HEK293 (cell line): Measurements from ENCODE around the gene CNTLN.

Experiments used
- CTCF ChIA-PET: fragments of 350-600 bp; formaldehyde crosslinking; extraction: SDS; loops from one replicate; lab custom pipeline; 2021; ENCODE audit warnings: antibody characterized with exemption; lab: Yijun Ruan, JAX
- POLR2A ChIA-PET: fragments of 300-600 bp; formaldehyde crosslinking; extraction: SDS; loops from one replicate; lab custom pipeline; 2020; ENCODE audit warnings: antibody characterized with exemption, inconsistent platforms; lab: Yijun Ruan, JAX
- H3K27ac ChIP-seq: fragments of 200-500 bp; sonication (Bioruptor generic); 2 replicates; pipeline ENCODE4 v1.5.1; 2014; ENCODE audit warnings: low read depth, low read length, control low read depth, inconsistent platforms; ENCODE audit errors: extremely low read depth
- H3K36me3 ChIP-seq, 2 experiments: fragments of 200-500 bp in 1 of 2; sonication (Bioruptor generic) in 1 of 2; 1 replicate in 1 of 2; 2 replicates in 1 of 2; pipeline ENCODE4 v1.5.1; 2014 to 2017; ENCODE audit warnings: inconsistent platforms in 2 of 2, low read length in 2 of 2; ENCODE audit not compliant: control insufficient read depth in 2 of 2, insufficient read depth in 1 of 2
- H3K4me1 ChIP-seq: fragments of 200-500 bp; sonication (Bioruptor generic); 2 replicates; pipeline ENCODE4 v1.5.1; 2014; ENCODE audit warnings: mild to moderate bottlenecking, low read length, inconsistent platforms; ENCODE audit not compliant: control insufficient read depth, insufficient read depth
- H3K4me3 ChIP-seq: 2 replicates; pipeline ENCODE4 v1.5.1; 2011; ENCODE audit warnings: low read depth, mild to moderate bottlenecking, control low read depth, low read length, moderate library complexity
- H3K9me3 ChIP-seq: fragments of 200-500 bp; sonication (Bioruptor generic); 2 replicates; pipeline ENCODE4 v1.5.1; 2014; ENCODE audit warnings: low read depth, low read length, inconsistent platforms; ENCODE audit not compliant: control insufficient read depth, insufficient read depth
- BCL11B ChIP-seq: fragments of 450-650 bp; formaldehyde crosslinking; IDR thresholded peaks from 2 replicates; pipeline ENCODE4 v1.5.1; 2016; ENCODE audit warnings: low read depth, missing biosample characterization, missing genetic modification characterization
- GLIS2 ChIP-seq: fragments of 450-650 bp; formaldehyde crosslinking; IDR thresholded peaks from 2 replicates; pipeline ENCODE4 v1.5.1; 2016; ENCODE audit warnings: missing biosample characterization, missing genetic modification characterization
- SALL2 ChIP-seq: fragments of 450-650 bp; formaldehyde crosslinking; IDR thresholded peaks from 2 replicates; pipeline ENCODE4 v1.5.0; 2017; ENCODE audit warnings: missing biosample characterization, mild to moderate bottlenecking, missing genetic modification characterization, borderline replicate concordance
- SP2 ChIP-seq: fragments of 450-650 bp; formaldehyde crosslinking; IDR thresholded peaks from 2 replicates; pipeline ENCODE4 v1.5.1; 2016; ENCODE audit warnings: missing biosample characterization, missing genetic modification characterization
- ZBTB8A ChIP-seq: fragments of 450-650 bp; formaldehyde crosslinking; IDR thresholded peaks from 2 replicates; pipeline ENCODE4 v1.5.1; 2016; ENCODE audit warnings: missing biosample characterization, missing genetic modification characterization
- ZNF19 ChIP-seq: fragments of 450-650 bp; formaldehyde crosslinking; IDR thresholded peaks from 2 replicates; pipeline ENCODE4; 2016; ENCODE audit warnings: missing biosample characterization, missing genetic modification characterization, low read depth
- ZNF223 ChIP-seq: fragments of 450-650 bp; formaldehyde crosslinking; IDR thresholded peaks from 2 replicates; pipeline ENCODE4 v1.5.1; 2016; ENCODE audit warnings: missing biosample characterization, missing genetic modification characterization
- ZNF366 ChIP-seq: fragments of 450-650 bp; formaldehyde crosslinking; conservative IDR thresholded peaks from 2 replicates; pipeline ENCODE4 v1.5.1; 2016; ENCODE audit warnings: missing biosample characterization, missing genetic modification characterization
- ZNF423 ChIP-seq: fragments of 450-650 bp; formaldehyde crosslinking; IDR thresholded peaks from 2 replicates; pipeline ENCODE4 v1.5.1; 2016; ENCODE audit warnings: missing biosample characterization, missing genetic modification characterization
- ZNF510 ChIP-seq: fragments of 450-650 bp; formaldehyde crosslinking; IDR thresholded peaks from 2 replicates; pipeline ENCODE4 v1.5.1; 2018; ENCODE audit warnings: mild to moderate bottlenecking, missing genetic modification characterization, missing biosample characterization; ENCODE audit not compliant: insufficient replicate concordance
- ZNF776 ChIP-seq: fragments of 450-650 bp; formaldehyde crosslinking; IDR thresholded peaks from 2 replicates; pipeline ENCODE4 v1.5.0; 2017; ENCODE audit warnings: missing biosample characterization, missing genetic modification characterization, borderline replicate concordance
- ZSCAN23 ChIP-seq: fragments of 450-650 bp; formaldehyde crosslinking; IDR thresholded peaks from 2 replicates; pipeline ENCODE4 v1.5.1; 2016; ENCODE audit warnings: missing biosample characterization, missing genetic modification characterization
- TF ChIP-seq, protein P1 (sequence below): fragments of 450-650 bp; formaldehyde crosslinking; conservative IDR thresholded peaks from 2 replicates; pipeline ENCODE4 v1.5.1; 2016; ENCODE audit warnings: low read depth, missing biosample characterization, missing genetic modification characterization
- TF ChIP-seq, protein P2 (sequence below): fragments of 450-650 bp; formaldehyde crosslinking; IDR thresholded peaks from 2 replicates; pipeline ENCODE4 v1.5.1; 2016; ENCODE audit warnings: missing biosample characterization, missing genetic modification characterization
- TF ChIP-seq, protein P3 (sequence below): fragments of 450-650 bp; formaldehyde crosslinking; IDR thresholded peaks from 2 replicates; pipeline ENCODE4 v1.5.1; 2017; ENCODE audit warnings: missing biosample characterization, missing genetic modification characterization
- TF ChIP-seq, protein P4 (sequence below): fragments of 450-650 bp; formaldehyde crosslinking; IDR thresholded peaks from 2 replicates; pipeline ENCODE4 v1.5.1; 2016; ENCODE audit warnings: missing biosample characterization, missing genetic modification characterization

Gene CNTLN

DNA sequence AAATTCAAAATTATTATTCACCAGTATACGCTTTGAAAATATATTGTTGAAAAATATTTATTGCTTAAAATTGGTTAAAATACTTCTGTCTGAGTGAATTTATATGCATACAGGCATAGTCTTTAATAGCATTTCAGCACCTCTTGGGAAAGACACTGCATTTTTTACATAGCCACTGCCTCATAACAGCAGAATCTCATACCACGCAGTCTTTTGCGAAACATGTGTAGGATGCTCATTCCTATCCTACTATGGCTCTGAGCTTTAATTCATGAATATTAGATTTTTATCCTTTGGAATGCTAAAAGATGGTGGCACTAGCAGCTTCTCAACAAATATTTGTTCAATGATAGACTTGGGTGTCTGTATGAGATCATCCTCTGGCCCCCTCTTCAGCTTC lies 350.1 kb downstream of the CNTLN start:
- H3K4me1 ChIP-seq = no peaks in the 10 kb centered on the region
- CTCF ChIA-PET = interaction anchor here (1.2 to 1.9 kb wide), 3 partner anchors 19 to 422 kb away, joined by 3 to 5 read pairs (median 4); no protein-coding TSS in a partner anchor
- TF ChIP-seq ZNF423 (tag by site-specific recombination) (no peak), ZNF19 (tag by site-specific recombination) (no peak), BCL11B (tag by site-specific recombination) (no peak), GLIS2 (tag by site-specific recombination) (no peak), SP2 (no peak), ZNF510 (tag by site-specific recombination) (no peak), ZSCAN23 (no peak), SALL2 (no peak), ZNF366 (tag by site-specific recombination) (no peak)
- TF ChIP-seq, protein P1, sequence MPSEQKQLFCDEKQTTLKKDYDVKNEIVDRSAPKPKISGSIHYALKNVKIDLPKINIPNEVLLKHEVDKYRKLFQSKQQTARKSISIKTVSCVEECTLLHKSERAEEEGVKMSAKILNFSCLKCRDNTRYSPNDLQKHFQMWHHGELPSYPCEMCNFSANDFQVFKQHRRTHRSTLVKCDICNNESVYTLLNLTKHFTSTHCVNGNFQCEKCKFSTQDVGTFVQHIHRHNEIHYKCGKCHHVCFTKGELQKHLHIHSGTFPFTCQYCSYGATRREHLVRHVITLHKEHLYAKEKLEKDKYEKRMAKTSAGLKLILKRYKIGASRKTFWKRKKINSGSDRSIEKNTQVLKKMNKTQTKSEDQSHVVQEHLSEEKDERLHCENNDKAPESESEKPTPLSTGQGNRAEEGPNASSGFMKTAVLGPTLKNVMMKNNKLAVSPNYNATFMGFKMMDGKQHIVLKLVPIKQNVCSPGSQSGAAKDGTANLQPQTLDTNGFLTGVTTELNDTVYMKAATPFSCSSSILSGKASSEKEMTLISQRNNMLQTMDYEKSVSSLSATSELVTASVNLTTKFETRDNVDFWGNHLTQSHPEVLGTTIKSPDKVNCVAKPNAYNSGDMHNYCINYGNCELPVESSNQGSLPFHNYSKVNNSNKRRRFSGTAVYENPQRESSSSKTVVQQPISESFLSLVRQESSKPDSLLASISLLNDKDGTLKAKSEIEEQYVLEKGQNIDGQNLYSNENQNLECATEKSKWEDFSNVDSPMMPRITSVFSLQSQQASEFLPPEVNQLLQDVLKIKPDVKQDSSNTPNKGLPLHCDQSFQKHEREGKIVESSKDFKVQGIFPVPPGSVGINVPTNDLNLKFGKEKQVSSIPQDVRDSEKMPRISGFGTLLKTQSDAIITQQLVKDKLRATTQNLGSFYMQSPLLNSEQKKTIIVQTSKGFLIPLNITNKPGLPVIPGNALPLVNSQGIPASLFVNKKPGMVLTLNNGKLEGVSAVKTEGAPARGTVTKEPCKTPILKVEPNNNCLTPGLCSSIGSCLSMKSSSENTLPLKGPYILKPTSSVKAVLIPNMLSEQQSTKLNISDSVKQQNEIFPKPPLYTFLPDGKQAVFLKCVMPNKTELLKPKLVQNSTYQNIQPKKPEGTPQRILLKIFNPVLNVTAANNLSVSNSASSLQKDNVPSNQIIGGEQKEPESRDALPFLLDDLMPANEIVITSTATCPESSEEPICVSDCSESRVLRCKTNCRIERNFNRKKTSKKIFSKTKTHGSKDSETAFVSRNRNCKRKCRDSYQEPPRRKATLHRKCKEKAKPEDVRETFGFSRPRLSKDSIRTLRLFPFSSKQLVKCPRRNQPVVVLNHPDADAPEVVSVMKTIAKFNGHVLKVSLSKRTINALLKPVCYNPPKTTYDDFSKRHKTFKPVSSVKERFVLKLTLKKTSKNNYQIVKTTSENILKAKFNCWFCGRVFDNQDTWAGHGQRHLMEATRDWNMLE = no peak
- TF ChIP-seq, protein P2, sequence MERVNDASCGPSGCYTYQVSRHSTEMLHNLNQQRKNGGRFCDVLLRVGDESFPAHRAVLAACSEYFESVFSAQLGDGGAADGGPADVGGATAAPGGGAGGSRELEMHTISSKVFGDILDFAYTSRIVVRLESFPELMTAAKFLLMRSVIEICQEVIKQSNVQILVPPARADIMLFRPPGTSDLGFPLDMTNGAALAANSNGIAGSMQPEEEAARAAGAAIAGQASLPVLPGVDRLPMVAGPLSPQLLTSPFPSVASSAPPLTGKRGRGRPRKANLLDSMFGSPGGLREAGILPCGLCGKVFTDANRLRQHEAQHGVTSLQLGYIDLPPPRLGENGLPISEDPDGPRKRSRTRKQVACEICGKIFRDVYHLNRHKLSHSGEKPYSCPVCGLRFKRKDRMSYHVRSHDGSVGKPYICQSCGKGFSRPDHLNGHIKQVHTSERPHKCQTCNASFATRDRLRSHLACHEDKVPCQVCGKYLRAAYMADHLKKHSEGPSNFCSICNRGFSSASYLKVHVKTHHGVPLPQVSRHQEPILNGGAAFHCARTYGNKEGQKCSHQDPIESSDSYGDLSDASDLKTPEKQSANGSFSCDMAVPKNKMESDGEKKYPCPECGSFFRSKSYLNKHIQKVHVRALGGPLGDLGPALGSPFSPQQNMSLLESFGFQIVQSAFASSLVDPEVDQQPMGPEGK (tag by site-specific recombination) = no peak
- TF ChIP-seq, protein P3, sequence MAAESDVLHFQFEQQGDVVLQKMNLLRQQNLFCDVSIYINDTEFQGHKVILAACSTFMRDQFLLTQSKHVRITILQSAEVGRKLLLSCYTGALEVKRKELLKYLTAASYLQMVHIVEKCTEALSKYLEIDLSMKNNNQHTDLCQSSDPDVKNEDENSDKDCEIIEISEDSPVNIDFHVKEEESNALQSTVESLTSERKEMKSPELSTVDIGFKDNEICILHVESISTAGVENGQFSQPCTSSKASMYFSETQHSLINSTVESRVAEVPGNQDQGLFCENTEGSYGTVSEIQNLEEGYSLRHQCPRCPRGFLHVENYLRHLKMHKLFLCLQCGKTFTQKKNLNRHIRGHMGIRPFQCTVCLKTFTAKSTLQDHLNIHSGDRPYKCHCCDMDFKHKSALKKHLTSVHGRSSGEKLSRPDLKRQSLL = no peak
- TF ChIP-seq, protein P4, sequence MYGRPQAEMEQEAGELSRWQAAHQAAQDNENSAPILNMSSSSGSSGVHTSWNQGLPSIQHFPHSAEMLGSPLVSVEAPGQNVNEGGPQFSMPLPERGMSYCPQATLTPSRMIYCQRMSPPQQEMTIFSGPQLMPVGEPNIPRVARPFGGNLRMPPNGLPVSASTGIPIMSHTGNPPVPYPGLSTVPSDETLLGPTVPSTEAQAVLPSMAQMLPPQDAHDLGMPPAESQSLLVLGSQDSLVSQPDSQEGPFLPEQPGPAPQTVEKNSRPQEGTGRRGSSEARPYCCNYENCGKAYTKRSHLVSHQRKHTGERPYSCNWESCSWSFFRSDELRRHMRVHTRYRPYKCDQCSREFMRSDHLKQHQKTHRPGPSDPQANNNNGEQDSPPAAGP (tag by site-specific recombination) = no peak
- H3K36me3 ChIP-seq = peaks cover 0 to 10% of the 10 kb centered on the region in 2 experiments; a peak in 1 of 3 replicates
- H3K27ac ChIP-seq = no peak overlapping the region
- no peaks in the 10 kb centered on the region for H3K9me3 ChIP-seq
- H3K4me3 ChIP-seq = no peak overlapping the region
- POLR2A ChIA-PET = no interaction called here

DNA sequence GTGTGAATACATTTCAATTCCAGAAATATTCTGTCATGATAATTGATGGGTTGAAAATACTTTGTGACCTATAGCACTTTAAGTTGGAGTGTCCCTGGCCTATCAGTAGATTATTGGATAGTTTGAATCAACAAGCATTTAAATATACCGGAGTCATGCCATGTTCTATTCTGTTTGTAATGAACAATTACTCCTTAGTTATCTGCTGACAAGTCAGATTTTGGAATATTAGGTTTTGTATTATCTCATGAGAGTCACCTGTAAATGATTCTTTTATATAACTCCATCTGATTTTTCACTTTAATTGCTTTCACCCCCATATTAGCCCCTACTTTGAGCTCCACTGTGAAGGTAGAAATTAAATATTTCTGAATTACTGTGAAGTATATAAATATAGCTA lies 351.6 kb downstream of the CNTLN start:
- no peak overlapping the region for H3K4me3 ChIP-seq
- no peaks in the 10 kb centered on the region for H3K4me1 ChIP-seq
- peaks cover 0 to 10% of the 10 kb centered on the region in 2 experiments; a peak in 1 of 3 replicates for H3K36me3 ChIP-seq
- ChIA-PET POLR2A (no interaction called here), CTCF (no interaction called here)
- H3K27ac ChIP-seq = no peak overlapping the region
- TF ChIP-seq ZBTB8A (tag by site-specific recombination) (no peak), ZNF776 (no peak), ZNF223 (no peak)
- no peaks in the 10 kb centered on the region for H3K9me3 ChIP-seq
